ENCODE measurements around the gene OR2W3. TPM values are rescaled to one million over a fixed set of nuclear protein-coding genes. Genes with fewer than 3 reads are reported as not detected.

Gene OR2W3
- total RNA-seq, 1 experiment from 2014 or later, result not detected

DNA sequence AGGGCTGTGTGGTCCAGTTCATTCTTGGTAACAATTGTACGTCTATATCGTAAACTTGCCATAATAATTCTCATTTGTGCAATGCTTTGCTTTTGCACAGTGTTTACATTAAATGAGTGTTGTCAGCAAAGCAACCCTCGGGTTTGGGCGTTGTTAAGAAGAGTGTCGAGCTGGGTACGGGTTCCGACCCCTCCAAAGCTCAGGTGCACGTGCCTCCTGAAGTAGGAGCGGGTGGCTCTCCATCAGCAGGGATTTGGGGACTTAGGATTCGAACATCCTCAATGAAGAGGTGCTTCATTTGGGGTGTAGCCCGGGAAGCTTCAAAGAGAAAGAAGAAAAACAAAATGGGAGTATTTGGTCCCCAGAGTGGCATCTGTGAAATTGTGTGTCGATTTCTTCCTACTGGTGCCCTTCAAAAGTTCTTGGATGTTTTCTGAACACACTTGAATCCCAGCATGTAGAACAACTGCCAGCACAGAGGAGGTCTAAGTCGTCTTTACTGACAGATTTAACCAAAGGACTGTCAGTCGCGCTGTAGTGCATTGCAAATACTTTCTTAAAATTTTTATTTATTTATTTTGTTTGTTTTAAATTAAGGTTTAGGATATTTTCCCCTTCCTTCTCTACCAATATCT is 37.3 kb upstream of the OR2W3 start:
- intact Hi-C loops (cut with micrococcal nuclease), result no loop called here
- ATAC-seq, result no peak
- BruUV-seq (replicated peaks), result no TSS peak

More for the DNA sequence above, 37.3 kb upstream of the OR2W3 start:
- ChIA-PET CTCF (no interaction called here), RAD21 (ENCODE audit: low non-redundant PET in 1 of 2, low total read pairs in 2 of 2, uncharacterized antibody in 2 of 2, unreplicated experiment in 2 of 2) (no interaction called here), POLR2A (no interaction called here)
- Histone ChIP-seq H4K20me1 (ENCODE audit: insufficient read depth) (no peaks in the 10 kb centered on the region), H2AFZ (ENCODE audit: low read depth, low read length, poor library complexity, severe bottlenecking) (no peak overlapping the region), H3K9ac (ENCODE audit: low read length) (no peak overlapping the region), H3K79me2 (ENCODE audit: insufficient read depth, low read length) (no peaks in the 10 kb centered on the region), H3K27ac (ENCODE audit: low read depth, low read length) (no peak overlapping the region), H3K36me3 (ENCODE audit: control insufficient read depth in 1 of 2, insufficient read depth in 2 of 2, low read length in 2 of 2) (no peaks in the 10 kb centered on the region), H3K4me3 (replicated peaks in 1 of 2; ENCODE audit: low read depth in 1 of 2, low read length in 2 of 2) (no peak overlapping the region), H3K4me2 (ENCODE audit: low read length) (no peak overlapping the region), H3K9me3 (ENCODE audit: control insufficient read depth in 1 of 2, insufficient read depth in 1 of 2, low read depth in 1 of 2, low read length in 2 of 2) (peaks cover 6% of the 10 kb centered on the region in 2 experiments; a peak in 2 of 4 replicates), H3K27me3 (ENCODE audit: insufficient read depth, low read length) (no peaks in the 10 kb centered on the region), H3K4me1 (ENCODE audit: control insufficient read depth in 1 of 2, insufficient read depth in 2 of 2, low read length in 2 of 2) (no peaks in the 10 kb centered on the region), H3K9me2 (ENCODE audit: insufficient read depth) (no peaks in the 10 kb centered on the region)
- no peak for DNase-seq (ENCODE audit: low read depth, low spot score)
- no peak for TF ChIP-seq ZNF274 (IDR thresholded peaks at IDR 0.05; ENCODE audit: low read depth, low read length)
- TF ChIP-seq CBX3 (IDR thresholded peaks at IDR 0.05; ENCODE audit: low read depth), result no peak
- no peak for TF ChIP-seq SP1 (IDR thresholded peaks at IDR 0.05; ENCODE audit: low read depth)
- no peak for TF ChIP-seq SIN3A (IDR thresholded peaks at IDR 0.05; ENCODE audit: low read depth)
- no peak for TF ChIP-seq POLR2A (IDR thresholded peaks at IDR 0.05; ENCODE audit: borderline replicate concordance, extremely low read depth, insufficient read depth, insufficient read length)
- TF ChIP-seq, protein P1, sequence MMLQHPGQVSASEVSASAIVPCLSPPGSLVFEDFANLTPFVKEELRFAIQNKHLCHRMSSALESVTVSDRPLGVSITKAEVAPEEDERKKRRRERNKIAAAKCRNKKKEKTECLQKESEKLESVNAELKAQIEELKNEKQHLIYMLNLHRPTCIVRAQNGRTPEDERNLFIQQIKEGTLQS (IDR thresholded peaks at IDR 0.05), result no peak
- TF ChIP-seq, protein P2, sequence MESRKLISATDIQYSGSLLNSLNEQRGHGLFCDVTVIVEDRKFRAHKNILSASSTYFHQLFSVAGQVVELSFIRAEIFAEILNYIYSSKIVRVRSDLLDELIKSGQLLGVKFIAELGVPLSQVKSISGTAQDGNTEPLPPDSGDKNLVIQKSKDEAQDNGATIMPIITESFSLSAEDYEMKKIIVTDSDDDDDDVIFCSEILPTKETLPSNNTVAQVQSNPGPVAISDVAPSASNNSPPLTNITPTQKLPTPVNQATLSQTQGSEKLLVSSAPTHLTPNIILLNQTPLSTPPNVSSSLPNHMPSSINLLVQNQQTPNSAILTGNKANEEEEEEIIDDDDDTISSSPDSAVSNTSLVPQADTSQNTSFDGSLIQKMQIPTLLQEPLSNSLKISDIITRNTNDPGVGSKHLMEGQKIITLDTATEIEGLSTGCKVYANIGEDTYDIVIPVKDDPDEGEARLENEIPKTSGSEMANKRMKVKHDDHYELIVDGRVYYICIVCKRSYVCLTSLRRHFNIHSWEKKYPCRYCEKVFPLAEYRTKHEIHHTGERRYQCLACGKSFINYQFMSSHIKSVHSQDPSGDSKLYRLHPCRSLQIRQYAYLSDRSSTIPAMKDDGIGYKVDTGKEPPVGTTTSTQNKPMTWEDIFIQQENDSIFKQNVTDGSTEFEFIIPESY (IDR thresholded peaks at IDR 0.05; ENCODE audit: extremely low read depth, insufficient replicate concordance, low read length), result no peak
- no peak for TF ChIP-seq ELF1 (IDR thresholded peaks at IDR 0.05; ENCODE audit: borderline replicate concordance, low read depth)
- no peak for TF ChIP-seq FOSL1 (IDR thresholded peaks at IDR 0.05; ENCODE audit: low read depth)
- TF ChIP-seq CEBPB (IDR thresholded peaks at IDR 0.05; ENCODE audit: low read depth), result no peak
- no peak for TF ChIP-seq EGR1 (IDR thresholded peaks at IDR 0.05; ENCODE audit: low read depth)

All from HCT116 (cell line).